Ishikawa (cell line): Measurements from ENCODE around the gene NUDT17.

Experiments
- CEBPB ChIP-seq: IDR thresholded peaks from 2 replicates; pipeline ENCODE4 v1.6.1; 2012
- CREB1 ChIP-seq: IDR thresholded peaks from 2 replicates; pipeline ENCODE4 v1.6.1; 2012; ENCODE audit warnings: low read depth
- EGR1 ChIP-seq: IDR thresholded peaks from 2 replicates; pipeline ENCODE4 v1.6.1; 2012
- EP300 ChIP-seq: IDR thresholded peaks from 2 replicates; pipeline ENCODE4 v1.6.1; 2012; ENCODE audit warnings: borderline replicate concordance
- FOXM1 ChIP-seq: IDR thresholded peaks from 2 replicates; pipeline ENCODE4 v1.6.1; 2012; ENCODE audit warnings: low read depth, borderline replicate concordance
- NFIC ChIP-seq: IDR thresholded peaks from 2 replicates; pipeline ENCODE4 v1.6.1; 2012
- RAD21 ChIP-seq: IDR thresholded peaks from 2 replicates; pipeline ENCODE4 v1.6.1; 2012; ENCODE audit warnings: low read depth
- TAF1 ChIP-seq: IDR thresholded peaks from 2 replicates; pipeline ENCODE4 v1.6.1; 2012; ENCODE audit warnings: low read depth, mild to moderate bottlenecking
- TCF12 ChIP-seq: IDR thresholded peaks from 2 replicates; pipeline ENCODE4 v1.6.1; 2012; ENCODE audit warnings: low read depth
- TEAD4 ChIP-seq: IDR thresholded peaks from 2 replicates; pipeline ENCODE4 v1.6.1; 2012
- YY1 ChIP-seq: IDR thresholded peaks from 2 replicates; pipeline ENCODE4 v1.6.1; 2012; ENCODE audit warnings: low read depth
- ZBTB7A ChIP-seq: IDR thresholded peaks from 2 replicates; pipeline ENCODE4 v1.6.1; 2012; ENCODE audit warnings: low read depth
- TF ChIP-seq, protein P1 (sequence below): IDR thresholded peaks from 2 replicates; pipeline ENCODE4 v1.6.1; 2012; ENCODE audit warnings: low read depth, mild to moderate bottlenecking
- TF ChIP-seq, protein P2 (sequence below): IDR thresholded peaks from 2 replicates; pipeline ENCODE4 v1.6.1; 2012
- TF ChIP-seq, protein P3 (sequence below): IDR thresholded peaks from 2 replicates; pipeline ENCODE4 v1.6.1; 2012

Gene NUDT17

DNA sequence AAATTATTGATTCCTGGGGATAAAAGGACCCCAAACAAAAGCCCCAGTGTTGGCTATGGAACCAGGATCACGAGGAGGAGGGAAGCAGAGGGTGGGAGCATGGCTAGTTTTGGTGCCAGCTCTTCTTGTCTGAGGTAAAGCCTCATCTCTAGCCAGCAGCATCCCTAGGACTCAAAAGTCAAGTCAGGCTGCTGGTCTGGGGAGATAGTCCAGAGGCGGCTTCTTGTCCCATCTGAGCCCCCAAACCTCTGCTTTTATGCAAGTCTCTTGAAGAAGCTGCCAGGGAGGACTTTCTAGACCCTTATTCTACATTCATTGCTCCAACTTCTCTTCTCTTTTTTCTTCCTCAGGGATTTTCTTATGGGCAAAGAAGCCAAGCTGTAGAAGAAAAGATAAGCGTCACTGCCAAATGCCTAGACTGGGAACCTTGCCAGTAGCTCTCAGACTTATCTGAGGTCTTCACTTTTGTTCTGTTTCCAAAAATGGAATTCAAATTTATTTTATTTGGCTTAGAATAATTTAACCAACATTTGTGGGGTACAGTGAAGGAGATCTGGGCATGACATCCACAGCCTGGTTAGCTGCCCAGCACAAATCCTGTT, 47.2 kb downstream of the NUDT17 start:
- no peak for TF ChIP-seq EGR1
- no peak for TF ChIP-seq CREB1
- TF ChIP-seq TAF1: no peak
- no peak for TF ChIP-seq YY1
- TF ChIP-seq, protein P1, sequence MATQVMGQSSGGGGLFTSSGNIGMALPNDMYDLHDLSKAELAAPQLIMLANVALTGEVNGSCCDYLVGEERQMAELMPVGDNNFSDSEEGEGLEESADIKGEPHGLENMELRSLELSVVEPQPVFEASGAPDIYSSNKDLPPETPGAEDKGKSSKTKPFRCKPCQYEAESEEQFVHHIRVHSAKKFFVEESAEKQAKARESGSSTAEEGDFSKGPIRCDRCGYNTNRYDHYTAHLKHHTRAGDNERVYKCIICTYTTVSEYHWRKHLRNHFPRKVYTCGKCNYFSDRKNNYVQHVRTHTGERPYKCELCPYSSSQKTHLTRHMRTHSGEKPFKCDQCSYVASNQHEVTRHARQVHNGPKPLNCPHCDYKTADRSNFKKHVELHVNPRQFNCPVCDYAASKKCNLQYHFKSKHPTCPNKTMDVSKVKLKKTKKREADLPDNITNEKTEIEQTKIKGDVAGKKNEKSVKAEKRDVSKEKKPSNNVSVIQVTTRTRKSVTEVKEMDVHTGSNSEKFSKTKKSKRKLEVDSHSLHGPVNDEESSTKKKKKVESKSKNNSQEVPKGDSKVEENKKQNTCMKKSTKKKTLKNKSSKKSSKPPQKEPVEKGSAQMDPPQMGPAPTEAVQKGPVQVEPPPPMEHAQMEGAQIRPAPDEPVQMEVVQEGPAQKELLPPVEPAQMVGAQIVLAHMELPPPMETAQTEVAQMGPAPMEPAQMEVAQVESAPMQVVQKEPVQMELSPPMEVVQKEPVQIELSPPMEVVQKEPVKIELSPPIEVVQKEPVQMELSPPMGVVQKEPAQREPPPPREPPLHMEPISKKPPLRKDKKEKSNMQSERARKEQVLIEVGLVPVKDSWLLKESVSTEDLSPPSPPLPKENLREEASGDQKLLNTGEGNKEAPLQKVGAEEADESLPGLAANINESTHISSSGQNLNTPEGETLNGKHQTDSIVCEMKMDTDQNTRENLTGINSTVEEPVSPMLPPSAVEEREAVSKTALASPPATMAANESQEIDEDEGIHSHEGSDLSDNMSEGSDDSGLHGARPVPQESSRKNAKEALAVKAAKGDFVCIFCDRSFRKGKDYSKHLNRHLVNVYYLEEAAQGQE: no peak
- no peak for TF ChIP-seq RAD21
- no peak for TF ChIP-seq CEBPB
- TF ChIP-seq ZBTB7A: no peak
- no peak for TF ChIP-seq NFIC
- TF ChIP-seq EP300: no peak
- no peak for TF ChIP-seq FOXM1
- TF ChIP-seq, protein P2, sequence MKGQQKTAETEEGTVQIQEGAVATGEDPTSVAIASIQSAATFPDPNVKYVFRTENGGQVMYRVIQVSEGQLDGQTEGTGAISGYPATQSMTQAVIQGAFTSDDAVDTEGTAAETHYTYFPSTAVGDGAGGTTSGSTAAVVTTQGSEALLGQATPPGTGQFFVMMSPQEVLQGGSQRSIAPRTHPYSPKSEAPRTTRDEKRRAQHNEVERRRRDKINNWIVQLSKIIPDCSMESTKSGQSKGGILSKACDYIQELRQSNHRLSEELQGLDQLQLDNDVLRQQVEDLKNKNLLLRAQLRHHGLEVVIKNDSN: no peak
- no peak for TF ChIP-seq TEAD4
- TF ChIP-seq, protein P3, sequence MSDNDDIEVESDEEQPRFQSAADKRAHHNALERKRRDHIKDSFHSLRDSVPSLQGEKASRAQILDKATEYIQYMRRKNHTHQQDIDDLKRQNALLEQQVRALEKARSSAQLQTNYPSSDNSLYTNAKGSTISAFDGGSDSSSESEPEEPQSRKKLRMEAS: no peak
- no peak for TF ChIP-seq TCF12

DNA sequence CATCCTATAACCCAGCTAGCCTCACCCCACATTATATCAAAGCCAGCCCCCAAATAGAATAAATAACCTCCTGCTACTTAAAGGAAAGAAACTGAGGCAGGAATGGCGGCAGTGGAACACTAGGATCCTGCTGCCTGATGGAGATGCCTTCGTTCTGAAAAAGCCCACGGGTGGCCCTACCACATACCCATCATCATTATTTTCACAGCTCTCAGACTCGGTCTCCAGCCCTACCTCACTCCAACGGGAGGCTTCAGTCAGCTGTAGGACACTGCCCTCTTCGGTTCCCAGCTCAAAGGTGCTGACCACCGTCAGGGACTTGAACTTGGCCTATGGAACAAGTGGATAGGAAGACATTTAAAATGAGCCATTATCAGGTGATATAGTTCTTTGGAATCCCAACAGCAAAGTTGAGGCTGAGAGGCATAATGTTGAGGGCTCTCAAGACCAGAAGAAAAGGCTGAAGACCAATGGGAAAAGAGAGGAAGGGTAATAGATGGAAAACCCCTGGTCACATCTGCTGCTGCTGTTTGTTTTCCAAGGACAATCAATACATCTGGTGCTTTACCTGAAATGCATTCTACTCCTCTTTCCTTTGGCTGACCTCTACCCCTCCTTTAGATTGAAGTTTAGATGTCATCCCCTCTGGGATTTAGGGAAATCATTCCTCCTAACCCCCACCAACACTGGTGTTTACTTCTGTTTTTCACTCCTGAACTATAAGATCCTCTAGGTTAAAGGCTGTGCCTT, 48.1 kb downstream of the NUDT17 start:
- TF ChIP-seq EGR1 (no peak), RAD21 (no peak), EP300 (no peak), TAF1 (no peak), TEAD4 (no peak), TCF12 (no peak), CEBPB (no peak), NFIC (no peak)
- TF ChIP-seq, protein P1: no peak
- TF ChIP-seq, protein P2: no peak
- TF ChIP-seq, protein P3: no peak

DNA sequence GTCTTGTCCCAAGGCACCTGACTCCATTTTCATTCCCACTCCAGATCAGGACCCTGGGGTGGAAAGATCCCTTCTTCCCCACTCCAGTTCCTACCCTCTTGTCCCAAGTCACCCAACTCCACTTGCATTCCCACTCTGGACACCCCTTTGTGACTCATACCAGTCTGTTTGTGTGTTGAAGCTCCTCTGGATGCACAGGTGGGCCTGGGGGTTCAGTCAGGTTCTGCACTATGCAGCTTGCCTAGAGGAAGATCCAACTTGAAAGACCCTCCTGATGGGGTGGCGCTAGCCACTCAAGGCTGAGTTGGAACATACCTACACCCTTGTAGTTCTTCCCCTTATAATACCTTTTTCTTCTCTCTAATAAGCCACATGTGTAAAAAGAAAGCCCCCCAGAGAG, 50.0 kb downstream of the NUDT17 start:
- TF ChIP-seq EP300: no peak
- TF ChIP-seq FOXM1: no peak
- TF ChIP-seq, protein P3: no peak
- no peak for TF ChIP-seq TAF1
- TF ChIP-seq CEBPB: no peak
- TF ChIP-seq YY1: no peak
- TF ChIP-seq NFIC: no peak
- TF ChIP-seq TCF12: no peak
- no peak for TF ChIP-seq TEAD4
- TF ChIP-seq, protein P2: no peak
- TF ChIP-seq, protein P1: no peak
- no peak for TF ChIP-seq CREB1
- no peak for TF ChIP-seq ZBTB7A
- TF ChIP-seq RAD21: no peak
